AG04450 (cell line): Measurements from ENCODE around the gene P4HA2. TPM values are rescaled to one million over a fixed set of nuclear protein-coding genes. Genes with fewer than 3 reads are reported as not detected.
A peak's percentile ranks its signal among the peaks of the same experiment; 100 is the strongest.
"Not testable (repeated sequence)": the region's sequence is repeated elsewhere in the genome, so short reads cannot be mapped to it uniquely, and the experiment has no call there.

ENCODE experiments used
- CTCF ChIA-PET: fragments of 300-600, 350-600 bp; formaldehyde crosslinking; extraction: SDS; loops from one replicate; lab custom pipeline; 2022; ENCODE audit warnings: antibody characterized with exemption, inconsistent platforms; lab: Charles Lee
- POLR2A ChIA-PET: fragments of 350-600 bp; formaldehyde crosslinking; extraction: SDS; loops from one replicate; lab custom pipeline; 2021; ENCODE audit warnings: antibody characterized with exemption, inconsistent platforms; lab: Yijun Ruan, JAX
- DNase-seq: peaks from one replicate; pipeline ENCODE4 v3.0.0-alpha.2; 2011; ENCODE audit warnings: low read depth, low spot score
- H3K27ac ChIP-seq: one replicate; pipeline ENCODE4 v1.5.1; 2012; ENCODE audit warnings: low read depth, low read length, control low read depth
- H3K27me3 ChIP-seq: one replicate; pipeline ENCODE4 v1.6.0; 2012; ENCODE audit warnings: low read length; ENCODE audit not compliant: control insufficient read depth, insufficient read depth
- H3K4me3 ChIP-seq: 2 replicates; pipeline ENCODE4 v1.5.1; 2011; ENCODE audit warnings: mild to moderate bottlenecking, low read depth, low read length, control low read depth
- H3K9me3 ChIP-seq: 2 replicates; pipeline ENCODE4 v1.5.1; 2012; ENCODE audit warnings: low read length; ENCODE audit not compliant: control insufficient read depth, insufficient read depth
- CTCF ChIP-seq: IDR thresholded peaks from 2 replicates; pipeline ENCODE4 v1.5.1; 2011; ENCODE audit warnings: low read depth, low read length, control low read depth, inconsistent platforms
- polyA plus RNA-seq: library from polyadenylated mRNA; depleted of rRNA; stranded (reverse); fragments of >200 nt; gene quantifications from 2 replicates; pipeline ENCODE4 v1.2.3, GENCODE V29; 2011

P4HA2 gene
- polyA plus RNA-seq, 1 experiment: 178 TPM

- Histone ChIP-seq H3K9me3 (peaks cover 4% of the 10 kb centered on the region; the same call in 1 of the 2 replicates), H3K27me3 (no peaks in the 10 kb centered on the region), H3K4me3 (no peak overlapping the region), H3K27ac (no peak overlapping the region)
- no peak for DNase-seq
- TF ChIP-seq CTCF: no peak
- ChIA-PET CTCF (interaction anchor here (1.3 to 5.5 kb wide), 3 partner anchors 12 to 112 kb away, joined by 4 to 50 read pairs (median 21); no protein-coding TSS in a partner anchor), POLR2A (no interaction called here)
Measured at GRCh38 chr5:132177691-132178149, 49.9 kb downstream of the P4HA2 start.

- ChIA-PET CTCF (interaction anchor here (0.7 to 5.5 kb wide), 2 partner anchors 112 to 301 kb away, joined by 3 to 50 read pairs; no protein-coding TSS in a partner anchor), POLR2A (no interaction called here)
- TF ChIP-seq CTCF: peak; percentile 33
- DNase-seq: no peak
- H3K27ac ChIP-seq: no peak overlapping the region
- H3K9me3 ChIP-seq: peaks cover 4% of the 10 kb centered on the region; the same call in 1 of the 2 replicates
- H3K27me3 ChIP-seq: no peaks in the 10 kb centered on the region
- no peak overlapping the region for H3K4me3 ChIP-seq
Measured at GRCh38 chr5:132176987-132177386, 50.7 kb downstream of the P4HA2 start.

- H3K27ac ChIP-seq: no peak overlapping the region
- H3K9me3 ChIP-seq: peaks cover 4% of the 10 kb centered on the region; the same call in 1 of the 2 replicates
- H3K27me3 ChIP-seq: no peaks in the 10 kb centered on the region
- CTCF ChIA-PET: interaction anchor here (0.7 to 5.5 kb wide), 2 partner anchors 111 to 302 kb away, joined by 3 to 50 read pairs; no protein-coding TSS in a partner anchor
- no peak for DNase-seq
- TF ChIP-seq CTCF: no peak
- POLR2A ChIA-PET: no interaction called here
- H3K4me3 ChIP-seq: no peak overlapping the region
Measured at GRCh38 chr5:132176521-132176945, 51.1 kb downstream of the P4HA2 start.

- CTCF ChIA-PET: interaction anchor here (1.0 kb wide), 1 partner anchor 18 kb away, joined by 3 read pairs; no protein-coding TSS in a partner anchor
Measured at GRCh38 chr5:132162945-132163344, 64.7 kb downstream of the P4HA2 start.

GRCh38 chr5:132161574-132162326 lies 65.9 kb downstream of the P4HA2 start:
- DNase-seq, H3K27me3 ChIP-seq, H3K4me3 ChIP-seq, POLR2A ChIA-PET, CTCF ChIA-PET, H3K27ac ChIP-seq, H3K9me3 ChIP-seq: not testable (repeated sequence)

More at GRCh38 chr5:132162945-132163344, 64.7 kb downstream of the P4HA2 start:
- Histone ChIP-seq H3K27me3 (no peaks in the 10 kb centered on the region), H3K9me3 (no peaks in the 10 kb centered on the region; the same call in 1 of the 2 replicates), H3K27ac (no peak overlapping the region), H3K4me3 (no peak overlapping the region)
- no peak for TF ChIP-seq CTCF
- POLR2A ChIA-PET: no interaction called here
- DNase-seq: no peak
